ENCODE results near the gene RHBDD2.
"Not testable (repeated sequence)": the region's sequence is repeated elsewhere in the genome, so short reads cannot be mapped to it uniquely, and the experiment has no call there.

Gene RHBDD2

GRCh38 chr7:75878769-75879611, at the start of gene RHBDD2:
TSS of gene RHBDD2 (plus strand) at chr7:75879034. CDS start at chr7:75879083, 49 bp downstream.
- DNase-seq (ENCODE audit: low spot score in 2 of 2) = peak; percentile 84 to 97
- in situ Hi-C loops (cut with MboI; ENCODE audit: low sequenced_read_pairs) = no loop called here
- Histone ChIP-seq H3K36me3 (replicated peaks) (peaks cover 33% of the 10 kb centered on the region), H3K9me3 (no peaks in the 10 kb centered on the region), H3K4me3 (peak within 1 kb of the TSS; percentile 62), H3K4me1 (peaks cover 12% of the 10 kb centered on the region), H3K27me3 (ENCODE audit: low read depth) (no peaks in the 10 kb centered on the region)

DNA sequence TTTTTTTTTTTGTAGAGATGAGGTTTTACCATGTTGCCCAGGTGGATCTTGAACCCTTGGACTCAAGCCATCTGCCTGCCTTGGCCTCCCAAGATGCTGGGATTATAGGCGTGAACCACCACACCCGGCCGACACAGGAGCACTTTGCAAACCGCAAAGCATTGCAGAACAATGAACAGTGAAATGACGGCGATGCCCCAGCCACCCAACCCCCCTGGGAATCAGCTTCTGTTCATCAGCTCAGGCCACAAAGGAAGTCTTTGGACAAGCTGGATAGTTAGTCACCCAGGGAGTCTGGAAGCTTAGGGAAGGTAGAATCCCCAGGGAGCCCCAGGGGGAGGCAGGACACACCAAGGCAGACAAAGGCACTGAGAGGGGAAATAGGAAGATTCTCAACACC, 49.2 kb upstream of the RHBDD2 start:
- H3K27me3 ChIP-seq (ENCODE audit: low read depth); in situ Hi-C loops (cut with MboI; ENCODE audit: low sequenced_read_pairs); H3K36me3 ChIP-seq (replicated peaks); H3K4me1 ChIP-seq; H3K9me3 ChIP-seq; H3K4me3 ChIP-seq: not testable (repeated sequence)
- DNase-seq (ENCODE audit: low spot score in 2 of 2) = peak; percentile 4 to 75

- no peaks in the 10 kb centered on the region for H3K4me1 ChIP-seq
- H3K4me3 ChIP-seq = no peak overlapping the region
- DNase-seq (ENCODE audit: low spot score in 2 of 2) = no peak
- no peaks in the 10 kb centered on the region for H3K36me3 ChIP-seq (replicated peaks)
- no peaks in the 10 kb centered on the region for H3K27me3 ChIP-seq (ENCODE audit: low read depth)
- in situ Hi-C loops (cut with MboI; ENCODE audit: low sequenced_read_pairs) = no loop called here
- no peaks in the 10 kb centered on the region for H3K9me3 ChIP-seq
Measured at GRCh38 chr7:75830978-75831377, 47.9 kb upstream of the RHBDD2 start.

DNA sequence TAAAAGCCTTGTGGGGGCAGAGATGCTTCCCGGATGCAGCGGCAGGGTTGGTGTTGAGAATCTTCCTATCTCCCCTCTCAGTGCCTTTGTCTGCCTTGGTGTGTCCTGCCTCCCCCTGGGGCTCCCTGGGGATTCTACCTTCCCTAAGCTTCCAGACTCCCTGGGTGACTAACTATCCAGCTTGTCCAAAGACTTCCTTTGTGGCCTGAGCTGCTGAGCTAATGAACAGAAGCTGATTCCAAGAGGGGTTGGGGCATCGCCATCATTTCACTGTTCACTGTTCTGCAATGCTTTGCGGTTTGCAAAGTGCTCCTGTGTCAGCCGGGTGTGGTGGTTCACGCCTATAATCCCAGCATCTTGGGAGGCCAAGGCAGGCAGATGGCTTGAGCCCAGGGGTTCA, 45.2 kb upstream of the RHBDD2 start:
- in situ Hi-C loops (cut with MboI; ENCODE audit: low sequenced_read_pairs) = not testable (repeated sequence)

GRCh38 chr7:75835688-75836285, 43.0 kb upstream of the RHBDD2 start:
- no peaks in the 10 kb centered on the region for H3K4me1 ChIP-seq
- in situ Hi-C loops (cut with MboI; ENCODE audit: low sequenced_read_pairs) = no loop called here
- no peaks in the 10 kb centered on the region for H3K36me3 ChIP-seq (replicated peaks)
- no peaks in the 10 kb centered on the region for H3K27me3 ChIP-seq (ENCODE audit: low read depth)
- H3K4me3 ChIP-seq = no peak overlapping the region
- no peaks in the 10 kb centered on the region for H3K9me3 ChIP-seq
- no peak for DNase-seq (ENCODE audit: low spot score in 2 of 2)

More for the DNA sequence above, 45.2 kb upstream of the RHBDD2 start:
- not testable (repeated sequence) for H3K27me3 ChIP-seq (ENCODE audit: low read depth); H3K36me3 ChIP-seq (replicated peaks); H3K9me3 ChIP-seq; H3K4me1 ChIP-seq; DNase-seq (ENCODE audit: low spot score in 2 of 2); H3K4me3 ChIP-seq

DNA sequence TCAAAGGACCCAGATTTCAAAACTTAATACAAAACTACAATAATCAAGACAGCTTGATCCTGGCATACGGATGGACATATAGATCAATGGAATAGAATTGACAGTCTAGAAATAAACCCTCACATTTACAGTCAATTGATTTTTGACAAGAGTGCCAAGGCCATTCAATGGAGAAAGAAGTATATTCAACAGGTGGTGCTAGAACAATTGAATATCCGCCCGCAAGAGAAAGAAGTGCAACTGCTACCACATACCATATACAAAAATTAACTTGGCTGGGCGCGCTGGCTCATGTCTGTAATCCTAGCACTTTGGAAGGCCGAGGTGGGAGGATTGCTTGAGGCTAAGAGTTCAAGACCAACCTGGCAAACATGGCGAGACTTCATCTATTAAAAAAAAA, 42.0 kb upstream of the RHBDD2 start:
- DNase-seq (ENCODE audit: low spot score in 2 of 2) = no peak
- in situ Hi-C loops (cut with MboI; ENCODE audit: low sequenced_read_pairs) = no loop called here
- no peak overlapping the region for H3K4me3 ChIP-seq

GRCh38 chr7:75838281-75838930, 40.4 kb upstream of the RHBDD2 start:
- H3K4me3 ChIP-seq; in situ Hi-C loops (cut with MboI; ENCODE audit: low sequenced_read_pairs); H3K9me3 ChIP-seq; H3K27me3 ChIP-seq (ENCODE audit: low read depth); DNase-seq (ENCODE audit: low spot score in 2 of 2); H3K36me3 ChIP-seq (replicated peaks); H3K4me1 ChIP-seq: not testable (repeated sequence)

More for the DNA sequence above, 42.0 kb upstream of the RHBDD2 start:
- Histone ChIP-seq H3K27me3 (ENCODE audit: low read depth) (no peaks in the 10 kb centered on the region), H3K4me1 (no peaks in the 10 kb centered on the region), H3K36me3 (replicated peaks) (no peaks in the 10 kb centered on the region), H3K9me3 (no peaks in the 10 kb centered on the region)

DNA sequence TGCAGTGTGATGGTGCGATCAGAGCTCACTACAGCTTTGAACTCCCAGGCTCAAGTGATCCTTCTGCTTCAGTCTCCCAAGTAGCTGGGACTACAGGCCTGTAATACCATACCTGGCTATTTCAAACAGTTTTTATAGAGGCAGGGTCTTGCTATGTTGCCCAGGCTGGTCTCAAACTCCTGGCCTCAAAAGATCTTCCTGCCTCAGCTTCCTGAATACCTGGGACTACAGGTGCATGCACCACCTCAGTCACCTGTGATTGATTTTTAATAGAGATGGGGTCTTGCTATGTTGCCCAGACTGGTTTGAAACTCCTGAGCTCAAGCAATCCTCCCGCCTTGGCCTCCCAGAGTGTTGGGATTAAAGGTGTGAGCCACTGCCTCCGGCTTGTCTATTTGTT, 38.8 kb upstream of the RHBDD2 start:
- Histone ChIP-seq H3K9me3 (no peaks in the 10 kb centered on the region), H3K36me3 (replicated peaks) (no peaks in the 10 kb centered on the region), H3K4me3 (no peak overlapping the region), H3K27me3 (ENCODE audit: low read depth) (no peaks in the 10 kb centered on the region), H3K4me1 (peaks cover 8% of the 10 kb centered on the region)
- in situ Hi-C loops (cut with MboI; ENCODE audit: low sequenced_read_pairs) = no loop called here
- DNase-seq (ENCODE audit: low spot score in 2 of 2) = no peak

DNA sequence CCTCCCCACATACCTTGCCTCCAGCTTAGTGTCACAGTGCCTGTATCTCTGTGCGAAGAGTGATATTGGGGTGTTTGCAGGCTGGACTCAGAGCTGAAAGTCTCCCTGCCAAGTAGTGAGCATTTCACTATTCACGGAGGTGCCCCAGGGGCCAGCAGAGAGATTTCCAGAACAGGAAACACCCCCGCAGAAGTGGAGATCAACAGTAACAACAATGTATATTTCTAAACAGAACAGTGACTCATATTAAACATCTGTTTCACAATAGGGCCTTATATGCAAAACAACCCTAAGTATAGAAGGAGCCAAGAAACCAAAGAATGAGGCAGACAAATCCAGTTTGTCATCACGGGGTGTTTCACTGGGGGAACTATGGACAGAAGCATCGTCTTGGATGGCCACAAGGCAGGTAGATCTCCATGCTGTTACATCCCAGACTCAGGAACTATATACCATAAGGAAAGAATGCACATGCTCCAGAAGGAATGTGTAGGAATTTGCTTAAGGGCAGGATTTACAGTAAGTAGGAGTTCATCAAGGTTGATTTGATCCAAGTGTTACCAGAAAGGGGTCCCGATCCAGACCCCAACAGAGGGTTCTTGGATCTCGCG, 35.9 kb upstream of the RHBDD2 start:
- in situ Hi-C loops (cut with MboI; ENCODE audit: low sequenced_read_pairs) = no loop called here
- peak; percentile 10 to 27 for DNase-seq (ENCODE audit: low spot score in 2 of 2)

DNA sequence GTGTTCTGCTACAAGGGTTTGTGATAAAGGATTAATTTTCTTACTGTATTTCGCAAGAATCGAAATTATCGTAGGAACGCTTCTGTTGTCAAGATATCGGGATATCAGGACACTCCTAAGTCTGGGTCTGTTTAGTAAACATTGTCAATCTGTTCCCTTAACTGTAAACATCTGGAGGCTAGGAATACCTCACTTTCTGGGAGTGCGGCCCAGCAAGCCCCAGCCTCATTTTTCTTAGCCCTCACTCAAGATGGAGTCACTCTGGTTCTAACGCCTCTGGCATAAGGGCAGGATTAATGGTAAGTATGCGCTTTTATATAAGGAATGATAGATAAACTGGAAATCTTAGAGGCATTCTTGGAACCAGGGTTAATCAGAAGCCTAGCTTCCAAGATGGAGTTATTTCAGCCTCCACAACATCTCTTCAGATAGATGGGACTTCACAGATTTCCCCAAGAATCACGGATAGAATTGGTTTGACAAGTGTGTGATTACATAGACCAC, 35.2 kb upstream of the RHBDD2 start:
- H3K9me3 ChIP-seq = no peaks in the 10 kb centered on the region
- H3K4me1 ChIP-seq = peaks cover 8% of the 10 kb centered on the region
- in situ Hi-C loops (cut with MboI; ENCODE audit: low sequenced_read_pairs) = no loop called here
- no peak for DNase-seq (ENCODE audit: low spot score in 2 of 2)
- H3K4me3 ChIP-seq = no peak overlapping the region
- no peaks in the 10 kb centered on the region for H3K36me3 ChIP-seq (replicated peaks)
- H3K27me3 ChIP-seq (ENCODE audit: low read depth) = no peaks in the 10 kb centered on the region

More for the DNA sequence above, 35.9 kb upstream of the RHBDD2 start:
- Histone ChIP-seq H3K4me3 (no peak overlapping the region), H3K4me1 (peaks cover 8% of the 10 kb centered on the region), H3K36me3 (replicated peaks) (no peaks in the 10 kb centered on the region), H3K27me3 (ENCODE audit: low read depth) (no peaks in the 10 kb centered on the region), H3K9me3 (no peaks in the 10 kb centered on the region)

- H3K27me3 ChIP-seq (ENCODE audit: low read depth) = no peaks in the 10 kb centered on the region
- H3K36me3 ChIP-seq (replicated peaks) = no peaks in the 10 kb centered on the region
- in situ Hi-C loops (cut with MboI; ENCODE audit: low sequenced_read_pairs) = no loop called here
- H3K9me3 ChIP-seq = no peaks in the 10 kb centered on the region
- no peak for DNase-seq (ENCODE audit: low spot score in 2 of 2)
- H3K4me1 ChIP-seq = peaks cover 8% of the 10 kb centered on the region
- H3K4me3 ChIP-seq = no peak overlapping the region
Measured at GRCh38 chr7:75844158-75844557, 34.7 kb upstream of the RHBDD2 start.

- H3K9me3 ChIP-seq; in situ Hi-C loops (cut with MboI; ENCODE audit: low sequenced_read_pairs); H3K27me3 ChIP-seq (ENCODE audit: low read depth); H3K4me1 ChIP-seq; H3K4me3 ChIP-seq; H3K36me3 ChIP-seq (replicated peaks); DNase-seq (ENCODE audit: low spot score in 2 of 2): not testable (repeated sequence)
Measured at GRCh38 chr7:75845132-75845531, 33.7 kb upstream of the RHBDD2 start.

DNA sequence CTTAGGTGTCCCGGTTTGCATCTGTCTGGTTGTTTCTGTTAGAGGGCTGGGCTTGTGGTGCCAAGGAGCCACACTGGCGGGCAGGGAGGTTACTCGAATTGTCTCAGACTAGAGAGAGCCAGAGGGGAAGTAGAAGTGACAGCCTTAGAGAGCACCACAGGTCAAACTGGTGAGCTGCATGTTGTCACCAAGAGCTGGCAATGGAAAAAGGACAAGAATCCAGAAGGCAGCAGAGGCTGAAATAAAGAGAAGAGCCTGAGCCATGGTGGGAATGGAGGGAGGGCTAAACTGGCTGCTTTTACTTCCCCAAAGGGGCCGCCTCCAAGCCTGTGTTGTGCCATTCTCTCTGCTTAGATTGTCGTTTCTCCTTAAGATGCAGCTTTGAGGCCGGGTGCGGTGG, 31.1 kb upstream of the RHBDD2 start:
- in situ Hi-C loops (cut with MboI; ENCODE audit: low sequenced_read_pairs) = no loop called here

More for the DNA sequence above, 31.1 kb upstream of the RHBDD2 start:
- Histone ChIP-seq H3K9me3 (no peaks in the 10 kb centered on the region), H3K4me1 (peaks cover 6% of the 10 kb centered on the region), H3K36me3 (replicated peaks) (no peaks in the 10 kb centered on the region), H3K27me3 (ENCODE audit: low read depth) (no peaks in the 10 kb centered on the region), H3K4me3 (no peak overlapping the region)
- DNase-seq (ENCODE audit: low spot score in 2 of 2) = no peak
